NCI-H345 treated with DMSO at 0.1 percent for 48 hours (cell line): ENCODE measurements around the gene PLGRKT.
"Not testable (repeated sequence)": the region's sequence is repeated elsewhere in the genome, so short reads cannot be mapped to it uniquely, and the experiment has no call there.

Experiments used
- DNase-seq: peaks from one replicate; lab custom pipeline; 2025; ENCODE audit not compliant: unreplicated experiment; lab: John Stamatoyannopoulos, UW

Gene PLGRKT

GRCh38 chr9:5388026-5388819 lies 49.5 kb downstream of the PLGRKT start:
- DNase-seq, result no peak

- no peak for DNase-seq
Observed at GRCh38 chr9:5384436-5384835, 53.3 kb downstream of the PLGRKT start.

DNA sequence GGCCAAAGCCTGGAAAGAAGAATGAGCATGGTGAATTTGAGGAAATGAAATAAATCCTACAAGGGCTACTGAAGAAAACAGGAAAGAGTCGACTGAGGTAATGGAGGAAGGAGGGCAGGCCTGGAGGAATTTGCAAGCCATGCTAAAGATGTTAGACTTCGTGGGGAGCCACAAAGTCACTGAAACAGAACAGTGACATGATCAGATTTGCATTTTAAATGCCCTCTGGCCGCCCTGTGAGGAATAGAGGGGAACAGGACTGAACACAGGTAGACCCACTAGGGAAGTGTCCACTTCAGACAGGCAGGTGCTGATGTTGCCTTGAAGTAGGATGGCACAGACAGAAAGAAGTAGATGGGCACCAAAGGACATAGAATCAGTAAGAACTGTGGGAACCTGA lies 55.2 kb downstream of the PLGRKT start:
- no peak for DNase-seq

DNA sequence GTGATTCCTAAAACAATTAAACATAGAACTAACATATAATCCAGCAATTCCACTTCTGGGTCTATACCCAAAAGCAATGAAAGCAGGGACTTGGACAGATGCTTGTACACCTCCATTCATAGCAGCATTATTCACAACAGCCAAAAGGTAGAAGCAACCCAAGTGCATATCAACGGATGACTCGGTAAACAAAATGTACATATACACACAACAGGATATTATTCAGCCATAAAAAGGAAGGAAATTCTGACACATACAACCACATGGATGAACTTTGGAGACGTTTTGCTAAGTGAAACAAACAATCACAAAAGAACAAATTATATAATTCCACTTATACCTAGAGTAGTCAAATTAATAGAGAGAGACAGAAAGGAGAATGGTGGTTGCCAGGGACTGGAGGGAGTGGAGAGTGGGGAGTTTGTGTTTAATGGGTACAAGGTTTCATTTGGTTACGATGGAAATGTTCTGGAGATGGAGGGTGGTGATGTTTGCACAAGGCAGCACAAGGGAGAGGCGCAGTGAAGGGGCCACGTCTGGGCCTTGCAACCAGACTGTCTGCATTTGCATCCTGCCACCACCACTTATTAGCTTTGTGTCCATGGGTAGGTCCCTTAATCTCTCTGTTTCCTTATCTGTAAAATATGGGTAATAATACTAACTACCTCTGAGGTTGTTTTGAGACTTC lies 61.8 kb downstream of the PLGRKT start:
- DNase-seq, result no peak

GRCh38 chr9:5375091-5375490 lies 62.6 kb downstream of the PLGRKT start:
- DNase-seq, result no peak

- no peak for DNase-seq
Observed at GRCh38 chr9:5364294-5365024, 73.3 kb downstream of the PLGRKT start.

- DNase-seq, result no peak
Observed at GRCh38 chr9:5361326-5362010, 76.3 kb downstream of the PLGRKT start.

DNA sequence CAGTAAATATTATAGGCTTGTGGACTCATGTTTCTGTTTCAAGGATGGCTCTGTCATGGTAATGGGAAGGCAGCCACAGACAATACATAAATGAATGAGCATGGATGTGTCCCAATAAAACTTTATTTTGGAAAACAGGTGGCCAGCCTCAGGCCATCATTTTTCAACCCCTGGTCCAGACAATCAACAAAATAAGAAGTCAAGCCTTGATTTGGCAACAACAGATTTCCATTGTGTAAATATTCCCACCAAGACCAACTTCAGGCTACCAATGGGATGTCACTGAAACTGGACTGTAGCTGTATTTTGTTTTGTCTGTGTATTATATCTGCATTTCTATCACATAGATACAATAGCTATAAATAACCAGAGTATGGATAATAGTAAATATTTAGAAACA lies 77.4 kb downstream of the PLGRKT start:
- no peak for DNase-seq

DNA sequence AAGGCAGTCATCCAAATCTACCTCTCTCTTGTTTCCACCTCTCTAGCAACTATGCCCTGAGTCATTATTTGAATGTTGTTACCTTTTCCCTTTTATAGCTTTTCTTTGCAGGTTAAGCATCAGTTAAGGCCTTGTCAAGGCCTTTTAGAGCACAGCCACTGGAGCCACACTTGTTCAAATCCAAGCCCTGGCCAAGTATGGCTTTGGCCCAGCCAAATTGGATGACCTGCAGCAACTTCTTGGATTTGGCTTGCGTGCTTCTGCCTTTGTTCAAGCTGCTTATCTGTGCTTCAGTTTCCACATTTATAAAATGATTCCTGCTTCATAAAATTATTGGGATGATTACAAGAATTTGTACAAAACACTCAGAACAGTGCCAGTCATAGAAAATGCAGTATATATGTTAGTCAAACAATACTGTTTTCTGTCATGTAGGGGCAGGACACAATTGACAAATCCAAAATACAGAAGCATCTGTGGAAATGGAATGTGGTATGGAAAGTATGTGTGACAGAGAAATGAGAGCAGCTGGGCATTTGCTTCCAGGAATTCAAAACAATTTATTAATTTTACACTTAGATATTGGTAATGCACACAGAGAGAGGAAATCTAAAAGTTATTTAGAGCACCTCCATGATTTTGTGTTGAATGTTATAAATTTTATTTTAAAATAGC lies 80.2 kb downstream of the PLGRKT start:
- no peak for DNase-seq

DNA sequence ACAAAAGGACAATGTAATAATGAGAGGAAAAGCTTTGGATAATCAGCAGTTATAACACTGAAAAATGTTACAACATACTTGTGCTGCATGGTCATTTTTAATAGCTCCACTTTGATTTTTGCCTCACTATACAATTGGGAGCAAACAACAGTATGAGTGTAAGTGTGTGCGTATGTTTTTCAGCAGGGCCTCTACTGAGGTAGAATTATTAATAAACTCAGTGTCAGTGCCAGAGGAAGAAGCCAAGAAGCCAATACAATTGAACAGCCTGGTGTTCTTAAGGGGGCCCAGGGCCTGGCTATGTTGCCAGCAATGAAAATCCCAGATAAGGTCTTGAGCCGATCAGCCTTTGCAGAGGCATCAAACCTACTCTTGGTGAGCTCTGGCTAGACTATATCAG lies 81.9 kb downstream of the PLGRKT start:
- no peak for DNase-seq

GRCh38 chr9:5355226-5355625 lies 82.5 kb downstream of the PLGRKT start:
- no peak for DNase-seq

DNA sequence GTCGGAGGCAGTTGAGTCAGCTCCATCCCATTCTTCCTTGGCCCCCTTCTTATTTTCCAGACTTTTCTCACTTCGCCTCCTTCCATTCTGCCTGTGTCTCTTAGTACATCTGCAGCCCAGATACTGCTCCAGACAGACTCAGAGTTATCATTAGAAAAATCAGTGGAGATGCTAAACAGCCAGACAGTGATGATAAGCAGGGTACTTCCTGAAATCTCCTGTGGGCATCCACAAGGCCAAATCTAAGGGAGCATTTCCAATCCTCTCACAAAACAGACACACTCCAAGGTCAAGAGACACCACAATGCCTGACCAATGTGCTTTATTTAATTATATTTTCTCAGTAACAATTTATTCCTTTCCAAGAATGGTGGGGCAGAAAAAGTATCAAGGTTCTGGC lies 83.5 kb downstream of the PLGRKT start:
- DNase-seq, result no peak

DNA sequence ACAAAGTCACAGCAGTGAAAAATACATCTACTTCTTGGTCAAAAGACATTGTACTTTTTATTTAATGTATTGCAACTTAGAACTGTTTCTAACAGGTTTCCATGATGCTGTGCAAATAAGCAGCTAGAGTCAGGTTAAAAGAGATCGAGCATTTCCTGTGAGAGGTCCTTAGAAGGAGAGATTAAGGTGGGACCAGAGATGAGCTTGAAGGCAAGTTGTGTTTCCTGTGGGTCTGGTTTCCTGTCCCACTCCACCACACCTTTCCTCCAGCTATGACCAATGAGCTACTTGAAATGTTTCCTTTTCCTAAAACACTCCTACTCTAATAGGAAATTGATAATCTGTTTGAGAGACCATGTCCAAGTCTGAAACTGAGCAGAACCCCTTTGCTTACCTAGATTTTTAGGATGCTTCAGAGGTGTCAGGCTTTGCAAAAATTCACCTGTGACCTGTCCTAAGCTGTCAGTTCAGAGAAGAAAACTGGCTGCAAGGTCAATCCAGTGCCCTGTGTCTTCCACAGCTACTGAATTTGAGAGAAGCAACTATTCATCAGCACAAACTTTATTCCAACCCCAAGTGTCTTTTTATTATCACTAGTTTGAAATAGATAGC lies 85.0 kb downstream of the PLGRKT start:
- DNase-seq, result no peak

GRCh38 chr9:5338992-5339981 lies 98.4 kb downstream of the PLGRKT start, which contains the start of gene RLN1:
Gene RLN1 (minus strand): TSS chr9:5339876. CDS start chr9:5339746, 130 bp downstream.
- not testable (repeated sequence) for DNase-seq

- no peak for DNase-seq
Observed at GRCh38 chr9:5336688-5337087, 101.0 kb downstream of the PLGRKT start.

GRCh38 chr9:5331276-5331675 lies 106.4 kb downstream of the PLGRKT start:
- not testable (repeated sequence) for DNase-seq

- DNase-seq, result no peak
Observed at GRCh38 chr9:5326893-5327548, 110.7 kb downstream of the PLGRKT start.

GRCh38 chr9:5326187-5326586 lies 111.5 kb downstream of the PLGRKT start:
- no peak for DNase-seq
